HCT116 (cell line): ENCODE results near the gene GABPB2. TPM values are rescaled to one million over a fixed set of nuclear protein-coding genes. Genes with fewer than 3 reads are reported as not detected.

Experiments
- ATAC-seq: fragments of 200-7000 bp; cut with Tn5 transposase; 2 replicates; pipeline ENCODE4 v1.9.1; 2020; ENCODE audit warnings: mild to moderate bottlenecking, moderate library complexity
- BruUV-seq: library from RNA; stranded (reverse); fragments of 400-500 nt; replicated peaks from 2 replicates; lab custom pipeline; 2021; lab: Mats Ljungman, UMichigan
- CTCF ChIA-PET: fragments of 300-600 bp; sonication (Branson Sonifier 250); formaldehyde crosslinking; loops from one replicate; lab custom pipeline; 2021; ENCODE audit warnings: antibody characterized with exemption; lab: Charles Lee
- POLR2A ChIA-PET: fragments of 300-600, 350-600 bp; sonication (Branson Sonifier 250); formaldehyde crosslinking; loops from one replicate; lab custom pipeline; 2021; ENCODE audit warnings: antibody characterized with exemption; lab: Charles Lee
- RAD21 ChIA-PET, 2 experiments: fragments of 300-600 bp; sonication (Branson Sonifier 250); formaldehyde crosslinking; loops; one replicate each; lab custom pipeline; 2023; ENCODE audit warnings: low total read pairs in 2 of 2; ENCODE audit not compliant: uncharacterized antibody in 2 of 2, unreplicated experiment in 2 of 2, low non-redundant PET in 1 of 2; lab: Charles Lee
- DNase-seq: peaks from one replicate; pipeline ENCODE4 v3.0.0-alpha.2; 2010; ENCODE audit warnings: low read depth, low spot score
- H2AFZ ChIP-seq: fragments of 200-600 bp; shearing (Covaris generic), sonication (generic); 2 replicates; pipeline ENCODE4 v1.6.1; 2017; ENCODE audit warnings: low read depth, mixed run types, mixed read lengths, antibody characterized with exemption, low read length; ENCODE audit not compliant: poor library complexity, severe bottlenecking
- H3K27ac ChIP-seq: 2 replicates; pipeline ENCODE4 v1.5.1; 2012; ENCODE audit warnings: low read depth, low read length
- H3K27me3 ChIP-seq: fragments of 200-600 bp; sonication (generic); 2 replicates; pipeline ENCODE4 v1.6.1; 2016; ENCODE audit warnings: mixed run types, low read length, mixed read lengths; ENCODE audit not compliant: insufficient read depth
- H3K36me3 ChIP-seq, 2 experiments: fragments of 200-500 bp in 1 of 2; fragments of 200-600 bp in 1 of 2; sonication (Bioruptor generic) in 1 of 2; sonication (generic) in 1 of 2; 2 replicates each; pipeline versions ENCODE4 v1.5.1 to v1.6.1; 2014 to 2016; ENCODE audit warnings: low read length in 2 of 2, inconsistent platforms in 1 of 2, mixed read lengths in 1 of 2, mixed run types in 1 of 2; ENCODE audit not compliant: insufficient read depth in 2 of 2, control insufficient read depth in 1 of 2
- H3K4me1 ChIP-seq, 2 experiments: fragments of 200-600 bp in 1 of 2; sonication (generic) in 1 of 2; 2 replicates each; pipeline versions ENCODE4 v1.5.1 to v1.6.1; 2012 to 2017; ENCODE audit warnings: low read length in 2 of 2, inconsistent platforms in 1 of 2, mild to moderate bottlenecking in 1 of 2, mixed read lengths in 1 of 2, mixed run types in 1 of 2, moderate library complexity in 1 of 2; ENCODE audit not compliant: insufficient read depth in 2 of 2, control insufficient read depth in 1 of 2
- H3K4me2 ChIP-seq: fragments of 200-600 bp; sonication (generic); 2 replicates; pipeline ENCODE4 v1.6.1; 2017; ENCODE audit warnings: mixed run types, low read length, mixed read lengths
- H3K4me3 ChIP-seq, 2 experiments: fragments of 200-600 bp in 1 of 2; sonication (generic) in 1 of 2; replicated peaks in 1 of 2; 2 replicates each; pipeline ENCODE4 v1.5.1; 2011 to 2016; ENCODE audit warnings: low read length in 2 of 2, control low read depth in 1 of 2, low read depth in 1 of 2, mild to moderate bottlenecking in 1 of 2, mixed read lengths in 1 of 2, mixed run types in 1 of 2
- H3K79me2 ChIP-seq: fragments of 200-600 bp; sonication (generic); 2 replicates; pipeline ENCODE4 v1.6.1; 2017; ENCODE audit warnings: mild to moderate bottlenecking, mixed run types, low read length, moderate library complexity, mixed read lengths; ENCODE audit not compliant: insufficient read depth
- H3K9ac ChIP-seq: fragments of 200-600 bp; sonication (generic); 2 replicates; pipeline ENCODE4 v1.6.1; 2016; ENCODE audit warnings: low read length, mixed read lengths
- H3K9me2 ChIP-seq: fragments of 200-600 bp; sonication (generic), shearing (Covaris generic); 2 replicates; pipeline ENCODE4 v1.6.1; 2017; ENCODE audit warnings: mixed run types, mild to moderate bottlenecking, moderate library complexity; ENCODE audit not compliant: insufficient read depth
- H3K9me3 ChIP-seq, 2 experiments: fragments of 200-500 bp in 1 of 2; fragments of 200-600 bp in 1 of 2; sonication (Bioruptor generic) in 1 of 2; sonication (generic) in 1 of 2; 2 replicates each; pipeline ENCODE4 v1.6.1; 2014 to 2017; ENCODE audit warnings: low read length in 2 of 2, mixed read lengths in 2 of 2, inconsistent platforms in 1 of 2, low read depth in 1 of 2, mild to moderate bottlenecking in 1 of 2, mixed run types in 1 of 2, moderate library complexity in 1 of 2; ENCODE audit not compliant: control insufficient read depth in 1 of 2, insufficient read depth in 1 of 2
- H4K20me1 ChIP-seq: fragments of 200-600 bp; sonication (generic), shearing (Covaris generic); 2 replicates; pipeline ENCODE4 v1.6.1; 2017; ENCODE audit warnings: mixed run types, mild to moderate bottlenecking, moderate library complexity; ENCODE audit not compliant: insufficient read depth
- CTCF ChIP-seq, 3 experiments: fragments of 200-600 bp in 1 of 3; sonication (generic) in 1 of 3; IDR thresholded peaks in 2 of 3; conservative IDR thresholded peaks in 1 of 3; 2 replicates each; pipeline ENCODE4 v1.5.1; 2012 to 2017; ENCODE audit warnings: low read depth in 2 of 3, low read length in 2 of 3, antibody characterized with exemption in 1 of 3, borderline replicate concordance in 1 of 3, control low read depth in 1 of 3, mild to moderate bottlenecking in 1 of 3, mixed read lengths in 1 of 3, mixed run types in 1 of 3, moderate library complexity in 1 of 3; ENCODE audit not compliant: insufficient read depth in 1 of 3
- ELF1 ChIP-seq: IDR thresholded peaks from 2 replicates; pipeline ENCODE4 v1.6.1; 2012; ENCODE audit warnings: low read depth, borderline replicate concordance
- EZH2 ChIP-seq: fragments of 200-600 bp; sonication (generic); IDR thresholded peaks from 2 replicates; pipeline ENCODE4 v1.6.1; 2017; ENCODE audit warnings: antibody characterized with exemption, mixed run types
- JUND ChIP-seq: IDR thresholded peaks from 2 replicates; pipeline ENCODE4 v1.6.1; 2012
- POLR2A ChIP-seq: IDR thresholded peaks from 2 replicates; pipeline ENCODE4 v1.7.0; 2011; ENCODE audit warnings: borderline replicate concordance; ENCODE audit not compliant: insufficient read depth, insufficient read length; ENCODE audit errors: extremely low read depth
- POLR2AphosphoS5 ChIP-seq: IDR thresholded peaks from 2 replicates; pipeline ENCODE4 v1.6.1; 2011; ENCODE audit warnings: mild to moderate bottlenecking, low read depth, low read length, moderate library complexity
- RAD21 ChIP-seq: IDR thresholded peaks from 2 replicates; pipeline ENCODE4 v1.6.1; 2012; ENCODE audit warnings: low read depth, mild to moderate bottlenecking
- SIN3A ChIP-seq: IDR thresholded peaks from 2 replicates; pipeline ENCODE4 v1.6.1; 2012; ENCODE audit warnings: low read depth
- TCF7L2 ChIP-seq: IDR thresholded peaks from 2 replicates; pipeline ENCODE4 v1.7.0; 2011; ENCODE audit warnings: borderline replicate concordance, inconsistent platforms; ENCODE audit not compliant: insufficient read depth, insufficient read length; ENCODE audit errors: extremely low read depth
- YY1 ChIP-seq: IDR thresholded peaks from 2 replicates; pipeline ENCODE4 v1.6.1; 2011; ENCODE audit warnings: low read length, low read depth, moderate library complexity, mild to moderate bottlenecking; ENCODE audit not compliant: insufficient replicate concordance; ENCODE audit errors: extremely low read depth
- ZBTB33 ChIP-seq: IDR thresholded peaks from 2 replicates; pipeline ENCODE4 v1.6.1; 2011; ENCODE audit warnings: mild to moderate bottlenecking, low read length, moderate library complexity; ENCODE audit not compliant: insufficient replicate concordance; ENCODE audit errors: extremely low read depth
- ZFX ChIP-seq: fragments of 450-650 bp; IDR thresholded peaks from 2 replicates; pipeline ENCODE4 v1.6.1; 2017
- intact Hi-C: fragments of 100-400 bp; cut with micrococcal nuclease; formaldehyde crosslinking; loops from 2 replicates; pipeline ENCODE4 v1.10.0; 2022
- total RNA-seq: library from RNA; stranded (reverse); gene quantifications from one replicate; pipeline ENCODE4 v1.2.1, GENCODE V29; 2021; ENCODE audit not compliant: unreplicated experiment

GABPB2 gene
- total RNA-seq, 1 experiment from 2014 or later: 7.7 TPM

- no peak for DNase-seq
- no peak for ATAC-seq
- TSS peak; percentile 39 for BruUV-seq
These were observed 75.5 kb downstream of the GABPB2 start for GRCh38 chr1:151146072-151146411.

More at GRCh38 chr1:151146072-151146411, 75.5 kb downstream of the GABPB2 start:
- Histone ChIP-seq H3K36me3 (no peaks in the 10 kb centered on the region), H3K9me3 (no peaks in the 10 kb centered on the region), H3K4me3 (peak overlapping the region; percentile 50 to 68), H3K79me2 (no peaks in the 10 kb centered on the region), H3K4me2 (peak overlapping the region; percentile 91), H3K27me3 (no peaks in the 10 kb centered on the region), H4K20me1 (no peaks in the 10 kb centered on the region), H3K9me2 (no peaks in the 10 kb centered on the region), H3K9ac (peak overlapping the region; percentile 59), H3K27ac (no peak overlapping the region; the same call in 1 of the 2 replicates), H2AFZ (no peak overlapping the region), H3K4me1 (peaks cover 8 to 17% of the 10 kb centered on the region in 2 experiments; a peak in 3 of 4 replicates)
- TF ChIP-seq SIN3A: no peak
- TF ChIP-seq YY1: no peak
- TF ChIP-seq ZFX: no peak
- no peak for TF ChIP-seq CTCF (IDR thresholded peaks at IDR 0.05 in 2 of 3, conservative IDR thresholded peaks at IDR 0.05 in 1 of 3; ENCODE audit: borderline replicate concordance in 1 of 3, insufficient read depth in 1 of 3, low read depth in 2 of 3, low read length in 2 of 3)
- no peak for TF ChIP-seq EZH2
- TF ChIP-seq TCF7L2: no peak
- TF ChIP-seq ELF1: no peak
- TF ChIP-seq POLR2A: no peak
- TF ChIP-seq RAD21: no peak
- TF ChIP-seq POLR2AphosphoS5: no peak
- TF ChIP-seq ZBTB33: no peak
- TF ChIP-seq JUND: no peak
- RAD21 ChIA-PET: no interaction called here
- POLR2A ChIA-PET: no interaction called here
- intact Hi-C loops: no loop called here
- CTCF ChIA-PET: no interaction called here
